Tibial nerve (tissue), 4 donors: ENCODE measurements around the gene C1QTNF6. TPM values are rescaled to one million over a fixed set of nuclear protein-coding genes. Genes with fewer than 3 reads are reported as not detected.
A peak's percentile ranks its signal among the peaks of the same experiment; 100 is the strongest.

Experiments
- DNase-seq, 2 donors: peaks; one replicate each; pipeline ENCODE4 v3.0.0-alpha.2; 2019; ENCODE audit warnings: low spot score in 2 of 2
- H3K27ac ChIP-seq, 4 donors: fragments of 200-600 bp; sonication (generic) in 3 of 4; one replicate each; pipeline ENCODE4 v1.5.1; 2017 to 2019; ENCODE audit warnings: mild to moderate bottlenecking in 1 of 4
- H3K27me3 ChIP-seq, 2 donors: fragments of 200-600 bp; sonication (generic) in 1 of 2; one replicate each; pipeline versions ENCODE4 v1.5.1 to v1.6.0; 2017 to 2019
- H3K36me3 ChIP-seq, 3 donors: fragments of 200-600 bp; sonication (generic); one replicate each; pipeline ENCODE4 v1.5.1; 2018 to 2019
- H3K4me1 ChIP-seq, 4 donors: fragments of 200-600 bp; sonication (generic) in 3 of 4; one replicate each; pipeline ENCODE4 v1.5.1; 2017 to 2019
- H3K4me3 ChIP-seq, 4 donors: fragments of 200-600 bp; sonication (generic) in 3 of 4; one replicate each; pipeline ENCODE4 v1.5.1; 2017 to 2019; ENCODE audit warnings: mild to moderate bottlenecking in 1 of 4, moderate library complexity in 1 of 4
- H3K9me3 ChIP-seq, 4 donors: fragments of 200-600 bp; sonication (generic) in 3 of 4; one replicate each; pipeline ENCODE4 v1.5.1; 2017 to 2019
- EP300 ChIP-seq, 2 donors: sonication (generic); formaldehyde crosslinking; IDR thresholded peaks; one replicate each; pipeline ENCODE4 v1.6.1; 2017; ENCODE audit warnings: antibody characterized with exemption in 2 of 2, mild to moderate bottlenecking in 1 of 2
- POLR2A ChIP-seq, 2 donors: fragments of 450-650 bp; IDR thresholded peaks; one replicate each; pipeline ENCODE4 v1.6.1; 2017; ENCODE audit warnings: antibody characterized with exemption in 2 of 2, mild to moderate bottlenecking in 2 of 2, moderate library complexity in 2 of 2
- WGBS, 2 donors: methylation state at CpG; one replicate each; pipeline ENCODE4 v1.1.5; 2018; 5-methylcytosine and 5-hydroxymethylcytosine counted together
- total RNA-seq, 4 donors: library from RNA; depleted of rRNA; stranded (reverse); fragments of >200 nt; gene quantifications; one replicate each; pipeline ENCODE4 v1.1.0, GENCODE V29; 2016
- TF ChIP-seq, protein P1 (sequence below), 5 experiments: fragments of 200-600 bp in 3 of 5; fragments of 450-650 bp in 2 of 5; sonication (generic) in 3 of 5; IDR thresholded peaks; one replicate each; pipeline ENCODE4 v1.5.1; 2016 to 2019; ENCODE audit warnings: antibody characterized with exemption in 5 of 5, mild to moderate bottlenecking in 3 of 5, moderate library complexity in 2 of 5

Gene C1QTNF6
- total RNA-seq, 4 donors from 2014 or later: 2.6 to 3.9 (median 3.4) TPM

DNA sequence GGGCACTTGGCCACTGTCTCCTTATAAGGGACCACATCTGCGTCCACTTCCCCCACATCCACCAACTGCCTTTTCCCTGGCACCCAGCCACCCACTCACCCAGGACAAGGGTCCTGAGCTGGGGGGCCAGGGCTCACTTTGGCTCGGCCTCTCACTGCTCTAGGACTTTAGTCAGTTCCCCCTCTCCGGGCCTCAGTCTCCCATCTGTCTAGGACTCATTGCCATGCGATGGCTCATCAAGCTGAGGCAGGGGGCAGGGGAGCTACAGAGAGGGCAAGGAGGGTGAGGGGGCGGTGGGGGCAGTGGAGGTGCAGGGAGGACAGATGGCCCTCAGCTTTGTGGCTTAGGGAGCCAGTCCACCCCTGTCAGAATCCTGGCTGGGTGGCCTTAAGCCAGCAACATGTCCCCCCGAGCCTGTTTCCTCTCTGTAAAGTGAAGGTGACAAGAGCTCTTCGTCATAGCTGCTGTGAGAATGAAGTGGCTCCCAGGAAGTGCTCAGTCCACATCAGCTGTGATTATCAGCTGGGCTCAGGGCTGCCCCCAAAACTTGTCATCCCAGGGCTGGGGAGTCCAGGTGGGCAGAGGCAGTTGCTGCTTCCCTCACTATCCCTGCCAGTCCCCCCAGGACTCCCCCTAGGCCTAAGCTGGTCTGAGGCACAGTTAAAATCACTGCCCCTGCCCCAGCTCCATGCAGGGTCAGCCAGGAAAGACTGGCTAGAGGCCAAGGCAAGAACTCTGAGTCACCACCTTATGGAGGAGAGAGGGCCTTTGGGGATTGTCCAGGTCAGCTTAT lies 41.2 kb upstream of the C1QTNF6 start:
- H3K27ac ChIP-seq: peak overlapping the region in 1 of 4 donors; percentile 82
- WGBS, 2 donors: 49 to 68% methylated on average over 5 to 7 of the region's 7 CpGs

DNA sequence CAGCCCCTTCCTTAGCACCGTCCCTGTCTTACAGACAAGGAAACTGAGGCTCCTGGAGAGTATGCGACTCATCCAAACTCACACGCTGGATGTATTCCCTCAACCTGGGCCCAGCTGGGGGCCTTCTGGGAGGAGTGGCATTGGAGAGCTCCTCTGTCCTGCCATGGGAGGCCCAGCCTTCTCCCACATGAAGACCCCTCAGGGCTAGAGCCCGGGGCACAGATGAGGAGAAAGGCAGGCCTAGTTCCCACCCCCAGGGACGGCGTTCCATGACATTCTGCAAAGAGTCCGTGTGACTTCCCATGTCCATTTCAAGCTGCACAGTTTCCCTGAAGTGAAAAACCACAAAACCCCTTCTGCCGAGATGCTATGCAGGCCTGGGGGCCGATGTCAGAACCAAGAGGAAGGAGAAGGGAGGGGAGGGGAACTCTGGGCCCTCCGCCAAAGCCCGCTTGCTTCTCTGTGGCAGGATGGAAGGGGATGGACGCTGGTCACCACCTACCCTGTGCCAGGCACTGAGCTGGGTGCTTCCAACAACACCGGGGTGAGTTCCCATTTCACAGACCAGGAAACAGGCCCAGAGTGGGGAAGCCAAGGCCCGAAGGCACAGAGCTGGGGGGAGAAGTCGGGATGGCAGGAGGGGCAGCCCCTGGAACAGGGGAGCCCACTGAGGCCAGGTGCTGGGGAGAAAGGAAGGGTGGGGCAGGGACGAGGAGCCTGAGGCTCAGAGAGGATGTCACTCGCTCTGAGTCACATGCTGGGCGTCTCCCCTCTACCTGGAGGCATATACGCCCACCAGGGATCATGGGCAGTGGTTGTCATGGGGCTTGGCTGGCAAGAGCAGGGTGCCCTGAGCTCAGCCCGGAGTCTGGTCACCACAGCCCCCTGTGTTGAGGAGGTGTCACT lies 40.3 kb upstream of the C1QTNF6 start:
- H3K36me3 ChIP-seq: no peaks in the 10 kb centered on the region
- 52 to 53% methylated on average over 20 of the region's 20 CpGs for WGBS, 2 donors
- no peaks in the 10 kb centered on the region for H3K9me3 ChIP-seq
- no peak overlapping the region for H3K4me3 ChIP-seq
- no peak for DNase-seq
- H3K27ac ChIP-seq: peak overlapping the region in 1 of 4 donors; percentile 82
- H3K27me3 ChIP-seq: peaks cover 0 to 23% of the 10 kb centered on the region in 2 donors
- no peak for TF ChIP-seq EP300 (IDR thresholded peaks at IDR 0.05)
- no peak for TF ChIP-seq POLR2A (IDR thresholded peaks at IDR 0.05)
- TF ChIP-seq, protein P1, sequence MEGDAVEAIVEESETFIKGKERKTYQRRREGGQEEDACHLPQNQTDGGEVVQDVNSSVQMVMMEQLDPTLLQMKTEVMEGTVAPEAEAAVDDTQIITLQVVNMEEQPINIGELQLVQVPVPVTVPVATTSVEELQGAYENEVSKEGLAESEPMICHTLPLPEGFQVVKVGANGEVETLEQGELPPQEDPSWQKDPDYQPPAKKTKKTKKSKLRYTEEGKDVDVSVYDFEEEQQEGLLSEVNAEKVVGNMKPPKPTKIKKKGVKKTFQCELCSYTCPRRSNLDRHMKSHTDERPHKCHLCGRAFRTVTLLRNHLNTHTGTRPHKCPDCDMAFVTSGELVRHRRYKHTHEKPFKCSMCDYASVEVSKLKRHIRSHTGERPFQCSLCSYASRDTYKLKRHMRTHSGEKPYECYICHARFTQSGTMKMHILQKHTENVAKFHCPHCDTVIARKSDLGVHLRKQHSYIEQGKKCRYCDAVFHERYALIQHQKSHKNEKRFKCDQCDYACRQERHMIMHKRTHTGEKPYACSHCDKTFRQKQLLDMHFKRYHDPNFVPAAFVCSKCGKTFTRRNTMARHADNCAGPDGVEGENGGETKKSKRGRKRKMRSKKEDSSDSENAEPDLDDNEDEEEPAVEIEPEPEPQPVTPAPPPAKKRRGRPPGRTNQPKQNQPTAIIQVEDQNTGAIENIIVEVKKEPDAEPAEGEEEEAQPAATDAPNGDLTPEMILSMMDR (IDR thresholded peaks at IDR 0.05): no peak
- H3K4me1 ChIP-seq: peaks cover 0 to 27% (median 5%) of the 10 kb centered on the region in 4 donors

More for the DNA sequence above, 41.2 kb upstream of the C1QTNF6 start:
- Histone ChIP-seq H3K27me3 (peaks cover 0 to 32% of the 10 kb centered on the region in 2 donors), H3K4me3 (no peak overlapping the region), H3K36me3 (no peaks in the 10 kb centered on the region), H3K9me3 (no peaks in the 10 kb centered on the region), H3K4me1 (peaks cover 0 to 27% (median 5%) of the 10 kb centered on the region in 4 donors)
- TF ChIP-seq POLR2A (IDR thresholded peaks at IDR 0.05) (no peak), EP300 (IDR thresholded peaks at IDR 0.05) (no peak)
- TF ChIP-seq, protein P1 (IDR thresholded peaks at IDR 0.05): no peak
- no peak for DNase-seq

DNA sequence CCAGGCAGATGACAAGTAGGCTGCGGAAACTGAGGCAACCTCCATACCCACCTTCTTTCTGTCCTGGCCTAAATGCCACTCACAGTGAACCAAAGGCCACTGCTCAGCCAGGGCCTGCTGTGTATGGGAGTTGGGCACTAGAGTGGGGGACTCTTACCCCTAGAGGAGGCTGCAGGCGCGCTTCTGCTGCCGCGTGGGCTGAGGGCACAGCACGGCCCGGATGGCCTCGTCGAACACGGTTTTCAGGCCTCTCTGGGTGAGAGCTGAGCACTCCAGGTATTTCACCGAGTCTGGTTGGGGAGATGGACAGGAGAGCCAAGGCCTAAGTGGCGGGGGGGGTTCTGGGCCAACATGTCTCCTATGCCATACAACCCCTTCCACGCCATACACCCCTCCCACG lies 38.5 kb upstream of the C1QTNF6 start:
- whole genome bisulfite sequencing, 2 donors: 83 to 93% methylated on average over 13 to 14 of the region's 14 CpGs
- no peak for TF ChIP-seq EP300 (IDR thresholded peaks at IDR 0.05)
- TF ChIP-seq, protein P1 (IDR thresholded peaks at IDR 0.05): no peak
- no peak for TF ChIP-seq POLR2A (IDR thresholded peaks at IDR 0.05)
- Histone ChIP-seq H3K36me3 (no peaks in the 10 kb centered on the region), H3K27me3 (peaks cover 0 to 17% of the 10 kb centered on the region in 2 donors), H3K27ac (no peak overlapping the region), H3K4me3 (no peak overlapping the region), H3K4me1 (peaks cover 0 to 27% (median 5%) of the 10 kb centered on the region in 4 donors), H3K9me3 (no peaks in the 10 kb centered on the region)
- DNase-seq: no peak

DNA sequence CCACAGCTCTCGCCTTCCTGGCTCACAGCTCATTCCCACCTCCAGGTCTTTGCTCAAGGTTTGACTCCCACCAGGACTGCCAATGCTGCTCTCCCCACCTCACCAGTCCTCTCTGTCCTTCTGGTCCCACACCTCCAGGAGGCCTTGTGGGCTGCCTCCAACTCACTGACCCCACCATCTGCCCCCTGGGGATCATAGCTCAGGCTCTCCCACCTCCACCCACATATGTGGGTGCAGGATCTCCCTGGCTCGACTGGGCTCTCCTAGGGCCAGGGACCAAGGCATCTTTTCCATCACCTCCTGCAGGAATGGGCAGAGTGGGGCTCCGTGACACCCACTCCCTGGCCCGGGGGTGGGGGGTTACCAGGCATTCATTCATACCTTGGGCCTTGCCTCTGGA lies 38.0 kb upstream of the C1QTNF6 start:
- TF ChIP-seq POLR2A (IDR thresholded peaks at IDR 0.05) (no peak), EP300 (IDR thresholded peaks at IDR 0.05) (no peak)
- TF ChIP-seq, protein P1 (IDR thresholded peaks at IDR 0.05): no peak
- Histone ChIP-seq H3K36me3 (no peaks in the 10 kb centered on the region), H3K4me3 (no peak overlapping the region), H3K9me3 (no peaks in the 10 kb centered on the region), H3K4me1 (peaks cover 0 to 27% (median 5%) of the 10 kb centered on the region in 4 donors), H3K27ac (no peak overlapping the region), H3K27me3 (peaks cover 0 to 18% of the 10 kb centered on the region in 2 donors)
- DNase-seq: no peak
- 72 to 83% methylated on average over 4 of the region's 4 CpGs for WGBS, 2 donors
